Measurements from ENCODE around the gene THYN1. TPM values are rescaled to one million over a fixed set of nuclear protein-coding genes. Genes with fewer than 3 reads are reported as not detected.

Gene THYN1
- total and polyA plus RNA-seq, 2 of the 13 experiments (the other 11 are each of a cell fraction or from before 2014, with no cell fraction given) = 36.1 to 87.6 TPM

- TF ChIP-seq NFRKB (IDR thresholded peaks at IDR 0.05) (no peak), SCMH1 (CRISPR knock-in tag; IDR thresholded peaks at IDR 0.05; ENCODE audit: borderline replicate concordance) (no peak), MIER2 (CRISPR knock-in tag; IDR thresholded peaks at IDR 0.05) (no peak; the same call in 1 of the 2 replicates), ZSCAN25 (CRISPR knock-in tag; IDR thresholded peaks at IDR 0.05) (peak; percentile 52; the same call in 1 of the 2 replicates), ZBTB44 (CRISPR knock-in tag; IDR thresholded peaks at IDR 0.05) (no peak), E2F2 (CRISPR knock-in tag; IDR thresholded peaks at IDR 0.05; ENCODE audit: borderline replicate concordance) (no peak), ZNF703 (CRISPR knock-in tag; IDR thresholded peaks at IDR 0.05; ENCODE audit: borderline replicate concordance) (0 out of 2 replicates have a peak, but pooled peaks have one; percentile 43), KLF16 (CRISPR knock-in tag; IDR thresholded peaks at IDR 0.05) (peak in 1 of 2 experiments; percentile 77; a peak in 1 of 4 replicates), SMAD1 (CRISPR knock-in tag; IDR thresholded peaks at IDR 0.05; ENCODE audit: borderline replicate concordance, low read depth) (0 out of 2 replicates have a peak, but pooled peaks have one; percentile 62), ASH2L (IDR thresholded peaks at IDR 0.05; ENCODE audit: insufficient read length, low read depth, low read length) (peak; percentile 90), ZNF335 (CRISPR knock-in tag; IDR thresholded peaks at IDR 0.05) (peak; percentile 81), U2AF2 (IDR thresholded peaks at IDR 0.05; ENCODE audit: low read depth, low read length) (no peak), ZNF30 (CRISPR knock-in tag; IDR thresholded peaks at IDR 0.05) (no peak; the same call in 1 of the 2 replicates), ETV6 (CRISPR knock-in tag; conservative IDR thresholded peaks at IDR 0.05) (0 out of 2 replicates have a peak, but pooled peaks have one; percentile 55), SMYD3 (CRISPR knock-in tag; IDR thresholded peaks at IDR 0.05) (no peak), JUNB (CRISPR knock-in tag; IDR thresholded peaks at IDR 0.05; ENCODE audit: borderline replicate concordance) (no peak)
- TF ChIP-seq, protein P1, sequence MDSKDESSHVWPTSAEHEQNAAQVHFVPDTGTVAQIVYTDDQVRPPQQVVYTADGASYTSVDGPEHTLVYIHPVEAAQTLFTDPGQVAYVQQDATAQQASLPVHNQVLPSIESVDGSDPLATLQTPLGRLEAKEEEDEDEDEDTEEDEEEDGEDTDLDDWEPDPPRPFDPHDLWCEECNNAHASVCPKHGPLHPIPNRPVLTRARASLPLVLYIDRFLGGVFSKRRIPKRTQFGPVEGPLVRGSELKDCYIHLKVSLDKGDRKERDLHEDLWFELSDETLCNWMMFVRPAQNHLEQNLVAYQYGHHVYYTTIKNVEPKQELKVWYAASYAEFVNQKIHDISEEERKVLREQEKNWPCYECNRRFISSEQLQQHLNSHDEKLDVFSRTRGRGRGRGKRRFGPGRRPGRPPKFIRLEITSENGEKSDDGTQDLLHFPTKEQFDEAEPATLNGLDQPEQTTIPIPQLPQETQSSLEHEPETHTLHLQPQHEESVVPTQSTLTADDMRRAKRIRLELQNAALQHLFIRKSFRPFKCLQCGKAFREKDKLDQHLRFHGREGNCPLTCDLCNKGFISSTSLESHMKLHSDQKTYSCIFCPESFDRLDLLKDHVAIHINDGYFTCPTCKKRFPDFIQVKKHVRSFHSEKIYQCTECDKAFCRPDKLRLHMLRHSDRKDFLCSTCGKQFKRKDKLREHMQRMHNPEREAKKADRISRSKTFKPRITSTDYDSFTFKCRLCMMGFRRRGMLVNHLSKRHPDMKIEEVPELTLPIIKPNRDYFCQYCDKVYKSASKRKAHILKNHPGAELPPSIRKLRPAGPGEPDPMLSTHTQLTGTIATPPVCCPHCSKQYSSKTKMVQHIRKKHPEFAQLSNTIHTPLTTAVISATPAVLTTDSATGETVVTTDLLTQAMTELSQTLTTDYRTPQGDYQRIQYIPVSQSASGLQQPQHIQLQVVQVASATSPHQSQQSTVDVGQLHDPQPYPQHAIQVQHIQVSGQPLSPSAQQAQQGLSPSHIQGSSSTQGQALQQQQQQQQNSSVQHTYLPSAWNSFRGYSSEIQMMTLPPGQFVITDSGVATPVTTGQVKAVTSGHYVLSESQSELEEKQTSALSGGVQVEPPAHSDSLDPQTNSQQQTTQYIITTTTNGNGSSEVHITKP (CRISPR knock-in tag; IDR thresholded peaks at IDR 0.05; ENCODE audit: low read depth) = peak; percentile 50; the same call in 1 of the 2 replicates
- TF ChIP-seq, protein P2, sequence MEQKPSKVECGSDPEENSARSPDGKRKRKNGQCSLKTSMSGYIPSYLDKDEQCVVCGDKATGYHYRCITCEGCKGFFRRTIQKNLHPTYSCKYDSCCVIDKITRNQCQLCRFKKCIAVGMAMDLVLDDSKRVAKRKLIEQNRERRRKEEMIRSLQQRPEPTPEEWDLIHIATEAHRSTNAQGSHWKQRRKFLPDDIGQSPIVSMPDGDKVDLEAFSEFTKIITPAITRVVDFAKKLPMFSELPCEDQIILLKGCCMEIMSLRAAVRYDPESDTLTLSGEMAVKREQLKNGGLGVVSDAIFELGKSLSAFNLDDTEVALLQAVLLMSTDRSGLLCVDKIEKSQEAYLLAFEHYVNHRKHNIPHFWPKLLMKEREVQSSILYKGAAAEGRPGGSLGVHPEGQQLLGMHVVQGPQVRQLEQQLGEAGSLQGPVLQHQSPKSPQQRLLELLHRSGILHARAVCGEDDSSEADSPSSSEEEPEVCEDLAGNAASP (CRISPR knock-in tag; IDR thresholded peaks at IDR 0.05; ENCODE audit: borderline replicate concordance) = 0 out of 2 replicates have a peak, but pooled peaks have one; percentile 11
- TF ChIP-seq, protein P3, sequence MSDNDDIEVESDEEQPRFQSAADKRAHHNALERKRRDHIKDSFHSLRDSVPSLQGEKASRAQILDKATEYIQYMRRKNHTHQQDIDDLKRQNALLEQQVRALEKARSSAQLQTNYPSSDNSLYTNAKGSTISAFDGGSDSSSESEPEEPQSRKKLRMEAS (IDR thresholded peaks at IDR 0.05) = peak; percentile 29
Measured at GRCh38 chr11:134253188-134253993, at the start of gene THYN1, which contains the start of gene ACAD8 (continued).
